GM19463 (cell line): Measurements from ENCODE around the gene EDEM1.
"Not testable (repeated sequence)": the region's sequence is repeated elsewhere in the genome, so short reads cannot be mapped to it uniquely, and the experiment has no call there.

Experiments
- ATAC-seq: cut with Tn5 transposase; IDR thresholded peaks from one replicate; pipeline ENCODE4 v1.9.1; 2021; ENCODE audit warnings: mild to moderate bottlenecking, moderate library complexity; ENCODE audit not compliant: unreplicated experiment

EDEM1 gene

GRCh38 chr3:5187156-5187919, at the start of gene EDEM1:
EDEM1 (plus strand) TSS chr3:5187707; CDS start chr3:5187806, 99 bp downstream.
- ATAC-seq: peak; percentile 78

GRCh38 chr3:5138214-5138981, 49.1 kb upstream of the EDEM1 start:
- ATAC-seq: no peak

GRCh38 chr3:5140230-5140621, 47.3 kb upstream of the EDEM1 start:
- ATAC-seq: peak; percentile 45

- no peak for ATAC-seq
Measured at GRCh38 chr3:5140839-5141238, 46.7 kb upstream of the EDEM1 start.

- ATAC-seq: no peak
Measured at GRCh38 chr3:5141760-5142159, 45.7 kb upstream of the EDEM1 start.

GRCh38 chr3:5143464-5143863, 44.0 kb upstream of the EDEM1 start:
- no peak for ATAC-seq

GRCh38 chr3:5144316-5144994, 43.1 kb upstream of the EDEM1 start:
- no peak for ATAC-seq

- no peak for ATAC-seq
Measured at GRCh38 chr3:5145120-5145519, 42.4 kb upstream of the EDEM1 start.

GRCh38 chr3:5147152-5147551, 40.4 kb upstream of the EDEM1 start:
- ATAC-seq: not testable (repeated sequence)

GRCh38 chr3:5149306-5149880, 38.1 kb upstream of the EDEM1 start:
- ATAC-seq: no peak

GRCh38 chr3:5151586-5151985, 35.9 kb upstream of the EDEM1 start:
- ATAC-seq: no peak

- no peak for ATAC-seq
Measured at GRCh38 chr3:5153074-5153473, 34.4 kb upstream of the EDEM1 start.

- no peak for ATAC-seq
Measured at GRCh38 chr3:5155241-5155640, 32.3 kb upstream of the EDEM1 start.

GRCh38 chr3:5160321-5160720, 27.2 kb upstream of the EDEM1 start:
- ATAC-seq: no peak

- ATAC-seq: no peak
Measured at GRCh38 chr3:5160940-5161858, 26.3 kb upstream of the EDEM1 start.

- ATAC-seq: no peak
Measured at GRCh38 chr3:5162102-5162501, 25.4 kb upstream of the EDEM1 start.

- no peak for ATAC-seq
Measured at GRCh38 chr3:5165698-5166097, 21.8 kb upstream of the EDEM1 start.

- no peak for ATAC-seq
Measured at GRCh38 chr3:5166846-5167245, 20.7 kb upstream of the EDEM1 start.

GRCh38 chr3:5168110-5168509, 19.4 kb upstream of the EDEM1 start:
- no peak for ATAC-seq

GRCh38 chr3:5169807-5170206, 17.7 kb upstream of the EDEM1 start:
- no peak for ATAC-seq
